H1 (cell line): Measurements from ENCODE around the gene SLC25A34. TPM values are rescaled to one million over a fixed set of nuclear protein-coding genes. Genes with fewer than 3 reads are reported as not detected.

Experiments
- CTCF ChIA-PET: fragments of 300-600 bp; sonication (Branson Sonifier 250); formaldehyde crosslinking; loops from one replicate; lab custom pipeline; 2021; ENCODE audit not compliant: partially characterized antibody; lab: Charles Lee
- POLR2A ChIA-PET: fragments of 300-600 bp; sonication (Branson Sonifier 250); formaldehyde crosslinking; loops from one replicate; lab custom pipeline; 2021; ENCODE audit warnings: inconsistent platforms; ENCODE audit not compliant: partially characterized antibody; lab: Charles Lee
- DNase-seq, 2 experiments: peaks; one replicate each; pipeline versions ENCODE4 v3.0.0 to v3.0.0-alpha.2; 2010 to 2022; ENCODE audit warnings: low spot score in 2 of 2, low read depth in 1 of 2, mixed read lengths in 1 of 2
- FAIRE-seq: peaks from 2 replicates; lab custom pipeline; 2011; peaks lifted over from hg19 to GRCh38; lab: Jason Lieb, UNC
- H2AFZ ChIP-seq: 2 replicates; pipeline ENCODE4 v1.8.1; 2012; ENCODE audit warnings: low read length, inconsistent platforms
- H2AK5ac ChIP-seq: 2 replicates; pipeline ENCODE4 v1.6.1; 2013; ENCODE audit warnings: low read depth, low read length
- H2BK120ac ChIP-seq: replicated peaks from 2 replicates; pipeline ENCODE3; 2013; ENCODE audit warnings: low read depth, low read length, inconsistent platforms
- H2BK12ac ChIP-seq: 2 replicates; pipeline ENCODE4 v1.6.1; 2013; ENCODE audit warnings: low read depth, low read length
- H2BK15ac ChIP-seq: 2 replicates; pipeline ENCODE4 v1.6.1; 2013; ENCODE audit warnings: low read length
- H2BK20ac ChIP-seq: 2 replicates; pipeline ENCODE4 v1.6.1; 2013; ENCODE audit warnings: low read length
- H2BK5ac ChIP-seq: 2 replicates; pipeline ENCODE4 v1.6.1; 2013; ENCODE audit warnings: low read depth, low read length
- H3K14ac ChIP-seq: 2 replicates; pipeline ENCODE4 v1.6.1; 2013; ENCODE audit warnings: inconsistent platforms; ENCODE audit not compliant: insufficient read length
- H3K18ac ChIP-seq: 2 replicates; pipeline ENCODE4 v1.6.1; 2013; ENCODE audit warnings: low read length; ENCODE audit errors: extremely low read depth
- H3K23ac ChIP-seq: 2 replicates; pipeline ENCODE4 v1.6.1; 2013; ENCODE audit warnings: inconsistent platforms; ENCODE audit not compliant: insufficient read length
- H3K23me2 ChIP-seq: 2 replicates; pipeline ENCODE4 v1.6.1; 2013; ENCODE audit warnings: low read depth, low read length
- H3K27ac ChIP-seq: 2 replicates; pipeline ENCODE4 v1.6.1; 2011; ENCODE audit warnings: low read depth, low read length, inconsistent platforms
- H3K27me3 ChIP-seq, 4 experiments: replicated peaks in 1 of 4; 1 replicate in 1 of 4; 2 replicates in 3 of 4; pipeline versions ENCODE4 v1.6.1 to v1.8.1; 2011 to 2013; ENCODE audit warnings: low read length in 3 of 4, mild to moderate bottlenecking in 3 of 4, inconsistent platforms in 2 of 4, mixed read lengths in 2 of 4, moderate library complexity in 1 of 4; ENCODE audit not compliant: control insufficient read depth in 3 of 4, insufficient read depth in 3 of 4; ENCODE audit errors: extremely low read depth in 1 of 4
- H3K36me3 ChIP-seq, 4 experiments: 2 replicates each; pipeline versions ENCODE4 v1.6.1 to v1.8.1; 2011 to 2013; ENCODE audit warnings: mild to moderate bottlenecking in 4 of 4, low read length in 3 of 4, moderate library complexity in 2 of 4, control low read depth in 1 of 4, inconsistent platforms in 1 of 4; ENCODE audit not compliant: insufficient read depth in 4 of 4, control insufficient read depth in 2 of 4
- H3K4ac ChIP-seq: replicated peaks from 2 replicates; pipeline ENCODE3; 2013; ENCODE audit warnings: low read length, low read depth, mixed read lengths, inconsistent platforms; ENCODE audit not compliant: insufficient read length
- H3K4me1 ChIP-seq, 4 experiments: replicated peaks in 1 of 4; 1 replicate in 1 of 4; 2 replicates in 3 of 4; pipeline versions ENCODE4 v1.6.1 to v1.8.1; 2011 to 2013; ENCODE audit warnings: low read length in 3 of 4, inconsistent platforms in 2 of 4, mixed read lengths in 1 of 4; ENCODE audit not compliant: insufficient read depth in 4 of 4, control insufficient read depth in 3 of 4
- H3K4me2 ChIP-seq, 2 experiments: 2 replicates each; pipeline versions ENCODE4 v1.6.1 to v1.8.1; 2011 to 2013; ENCODE audit warnings: low read depth in 2 of 2, low read length in 2 of 2, control low read depth in 1 of 2, inconsistent platforms in 1 of 2, mild to moderate bottlenecking in 1 of 2; ENCODE audit not compliant: insufficient read depth in 1 of 2
- H3K4me3 ChIP-seq, 4 experiments: fragments of 200-600, 300-600 bp in 1 of 4; sonication (generic), shearing (Covaris generic), sonication (Bioruptor Twin) in 1 of 4; 2 replicates each; pipeline versions ENCODE4 v1.5.1 to v1.8.1; 2011 to 2016; ENCODE audit warnings: low read length in 4 of 4, low read depth in 3 of 4, control low read depth in 2 of 4, inconsistent platforms in 2 of 4, mild to moderate bottlenecking in 2 of 4, mixed read lengths in 1 of 4, moderate library complexity in 1 of 4; ENCODE audit not compliant: insufficient read depth in 2 of 4; ENCODE audit errors: extremely low read depth in 1 of 4
- H3K56ac ChIP-seq: replicated peaks from 2 replicates; pipeline ENCODE3; 2013; ENCODE audit warnings: low read depth, mild to moderate bottlenecking, mixed read lengths, low read length, inconsistent platforms; ENCODE audit not compliant: insufficient read length
- H3K79me1 ChIP-seq: 2 replicates; pipeline ENCODE4 v1.6.1; 2013; ENCODE audit warnings: low read depth, low read length, control low read depth
- H3K79me2 ChIP-seq, 2 experiments: 2 replicates each; pipeline versions ENCODE4 v1.6.1 to v1.8.1; 2012 to 2013; ENCODE audit warnings: low read length in 2 of 2, mild to moderate bottlenecking in 2 of 2, inconsistent platforms in 1 of 2; ENCODE audit not compliant: insufficient read depth in 2 of 2, control insufficient read depth in 1 of 2
- H3K9ac ChIP-seq, 4 experiments: replicated peaks in 1 of 4; 1 replicate in 1 of 4; 2 replicates in 3 of 4; pipeline versions ENCODE4 v1.6.1 to v1.8.1; 2011 to 2013; ENCODE audit warnings: low read depth in 3 of 4, low read length in 3 of 4, control low read depth in 2 of 4, mild to moderate bottlenecking in 2 of 4, moderate library complexity in 2 of 4, inconsistent platforms in 1 of 4; ENCODE audit errors: extremely low read depth in 1 of 4
- H3K9me3 ChIP-seq, 2 experiments: 2 replicates each; pipeline versions ENCODE4 v1.6.1 to v1.8.1; 2012 to 2013; ENCODE audit warnings: mild to moderate bottlenecking in 2 of 2, moderate library complexity in 2 of 2, control low read depth in 1 of 2, inconsistent platforms in 1 of 2, low read depth in 1 of 2, low read length in 1 of 2, mixed read lengths in 1 of 2; ENCODE audit not compliant: insufficient read depth in 2 of 2
- H4K20me1 ChIP-seq, 2 experiments: replicated peaks in 1 of 2; 2 replicates each; pipeline versions ENCODE3 to v1.8.1; 2011 to 2013; ENCODE audit warnings: inconsistent platforms in 2 of 2, low read length in 2 of 2, mild to moderate bottlenecking in 1 of 2; ENCODE audit not compliant: insufficient read depth in 2 of 2, control insufficient read depth in 1 of 2
- H4K5ac ChIP-seq: 2 replicates; pipeline ENCODE4 v1.6.1; 2013; ENCODE audit warnings: low read length, low read depth, mixed read lengths, inconsistent platforms; ENCODE audit not compliant: insufficient read length
- H4K8ac ChIP-seq: 2 replicates; pipeline ENCODE4 v1.8.0; 2013; ENCODE audit warnings: mild to moderate bottlenecking, moderate library complexity, low read length, inconsistent platforms; ENCODE audit not compliant: insufficient read depth; ENCODE audit errors: extremely low read depth
- H4K91ac ChIP-seq: replicated peaks from 2 replicates; pipeline ENCODE3; 2013; ENCODE audit warnings: low read length, mixed read lengths, inconsistent platforms; ENCODE audit not compliant: insufficient read length
- BRCA1 ChIP-seq: IDR thresholded peaks from 2 replicates; pipeline ENCODE4 v1.6.1; 2012; ENCODE audit warnings: low read depth, low read length, improper control_type of control experiment
- CHD2 ChIP-seq: IDR thresholded peaks from 2 replicates; pipeline ENCODE4 v1.6.1; 2012; ENCODE audit warnings: low read length, improper control_type of control experiment
- JUN ChIP-seq: IDR thresholded peaks from 2 replicates; pipeline ENCODE4 v1.6.1; 2011; ENCODE audit warnings: low read depth, mild to moderate bottlenecking, improper control_type of control experiment, low read length
- JUND ChIP-seq: IDR thresholded peaks from 2 replicates; pipeline ENCODE4 v1.6.1; 2011; ENCODE audit warnings: mild to moderate bottlenecking, improper control_type of control experiment, low read length
- KDM1A ChIP-seq: fragments of 200-600, 300-600 bp; sonication (generic); IDR thresholded peaks from 2 replicates; pipeline ENCODE4 v1.7.1; 2016; ENCODE audit warnings: mild to moderate bottlenecking, low read length, borderline replicate concordance
- KDM4A ChIP-seq: IDR thresholded peaks from one replicate; pipeline ENCODE4 v1.7.1; 2012; ENCODE audit warnings: low read depth, mild to moderate bottlenecking, moderate library complexity, low read length, inconsistent platforms; ENCODE audit not compliant: severe bottlenecking
- MAX ChIP-seq: IDR thresholded peaks from 2 replicates; pipeline ENCODE4 v1.6.1; 2012; ENCODE audit warnings: inconsistent platforms
- NRF1 ChIP-seq: IDR thresholded peaks from 2 replicates; pipeline ENCODE4 v1.6.1; 2011; ENCODE audit warnings: mild to moderate bottlenecking, low read depth, low read length, improper control_type of control experiment
- PHF8 ChIP-seq: fragments of 200-600 bp; sonication (generic); conservative IDR thresholded peaks from 2 replicates; pipeline ENCODE4 v1.7.1; 2012; ENCODE audit warnings: low read depth, mild to moderate bottlenecking, inconsistent platforms, low read length, moderate library complexity
- POU5F1 ChIP-seq: IDR thresholded peaks from 2 replicates; pipeline ENCODE4 v1.6.1; 2011; ENCODE audit warnings: low read depth, mild to moderate bottlenecking, low read length, moderate library complexity
- RBBP5 ChIP-seq: IDR thresholded peaks from 2 replicates; pipeline ENCODE4 v1.7.1; 2012; ENCODE audit warnings: low read depth, mild to moderate bottlenecking, inconsistent platforms, low read length, moderate library complexity, borderline replicate concordance
- SUZ12 ChIP-seq: fragments of 200-600 bp; sonication (generic); IDR thresholded peaks from 2 replicates; pipeline ENCODE4 v1.6.1; 2012; ENCODE audit warnings: mild to moderate bottlenecking, inconsistent platforms, low read length, moderate library complexity, mixed read lengths
- YY1 ChIP-seq: IDR thresholded peaks from 2 replicates; pipeline ENCODE4 v1.6.1; 2011; ENCODE audit warnings: low read depth, mild to moderate bottlenecking, low read length
- WGBS, 2 experiments: shearing (Covaris generic) in 1 of 2; methylation state at CpG; one replicate each; pipeline versions ENCODE4 v1.1.6 to v1.1.7; 2013 to 2015; ENCODE audit warnings: low lambda C conversion rate in 2 of 2, mixed read lengths in 2 of 2, inconsistent platforms in 1 of 2, low coverage in 1 of 2, missing lambda C conversion rate in 1 of 2; ENCODE audit not compliant: insufficient replicate concordance in 2 of 2, insufficient coverage in 1 of 2, insufficient read length in 1 of 2; ENCODE audit errors: extremely low coverage in 1 of 2, missing lambda C conversion rate in 1 of 2; 5-methylcytosine and 5-hydroxymethylcytosine counted together
- polyA plus RNA-seq, 7 experiments: library from polyadenylated mRNA; depleted of rRNA in 3 of 7; stranded (reverse) in 5 of 7; unstranded in 2 of 7; fragments of >200 nt in 5 of 7; fragments of 200-250 nt in 2 of 7; gene quantifications; 1 replicate in 5 of 7; 2 replicates in 1 of 7; 4 replicates in 1 of 7; pipeline versions ENCODE4 v1.2.1 to v1.2.3, GENCODE V29; 2011 to 2013; ENCODE audit warnings: missing spikeins in 2 of 7, mixed read lengths in 2 of 7
- total RNA-seq: library from RNA; stranded (reverse); fragmentation: NEBNext Ultra II Directional; extraction: Animal tissue kit (Norgen Biotek cat#: 25700); gene quantifications from 2 replicates; pipeline ENCODE4 v1.2.1, GENCODE V29; 2021

SLC25A34 gene
- total and polyA plus RNA-seq, 2 of the 8 experiments (the other 6 are each of a cell fraction or from before 2014, with no cell fraction given): 0.48 to 0.62 TPM

- H3K4me3 ChIP-seq: no peak overlapping the region
- no peaks in the 10 kb centered on the region for H3K9me3 ChIP-seq
- H3K9ac ChIP-seq: no peak overlapping the region
- no peaks in the 10 kb centered on the region for H3K27me3 ChIP-seq
- no peak overlapping the region for H3K23ac ChIP-seq
- H2BK120ac ChIP-seq: no peak overlapping the region
- H3K56ac ChIP-seq: no peak overlapping the region
- 0 out of 4 replicates have a peak, but pooled peaks cover 0 to 3% of the 10 kb centered on the region in 2 experiments for H3K79me2 ChIP-seq
- ChIA-PET POLR2A (interaction anchor here (1.7 kb wide), 1 partner anchor 12 kb away, joined by 5 read pairs; no protein-coding TSS in a partner anchor), CTCF (interaction anchor here (1.6 to 2.0 kb wide), 3 partner anchors 9 to 32 kb away, joined by 4 to 9 read pairs (median 6); partner anchors contain the start of gene TMEM82)
- no peaks in the 10 kb centered on the region for H3K23me2 ChIP-seq
- no peak overlapping the region for H2AFZ ChIP-seq
- H3K4me1 ChIP-seq: no peaks in the 10 kb centered on the region
- peaks cover 4% of the 10 kb centered on the region for H3K79me1 ChIP-seq
- no peak overlapping the region for H3K4ac ChIP-seq
- no peak overlapping the region for H4K5ac ChIP-seq
- no peak for FAIRE-seq
- H2AK5ac ChIP-seq: no peak overlapping the region
- no peak overlapping the region for H2BK12ac ChIP-seq
- no peak overlapping the region for H3K4me2 ChIP-seq
- TF ChIP-seq JUN (no peak), JUND (no peak), POU5F1 (no peak), BRCA1 (no peak), NRF1 (no peak), MAX (no peak), KDM4A (no peak), SUZ12 (no peak), YY1 (no peak), CHD2 (no peak), RBBP5 (no peak), PHF8 (no peak), KDM1A (no peak)
- H2BK20ac ChIP-seq: no peak overlapping the region
- H2BK5ac ChIP-seq: no peak overlapping the region
- DNase-seq: no peak
- H3K14ac ChIP-seq: no peak overlapping the region
- H3K18ac ChIP-seq: no peak overlapping the region
- no peak overlapping the region for H2BK15ac ChIP-seq
- peaks cover 3 to 6% of the 10 kb centered on the region in 2 experiments for H4K20me1 ChIP-seq
- H3K27ac ChIP-seq: no peak overlapping the region
- 95% methylated on average over 4 of the region's 4 CpGs; no CpG with 5 or more reads in 1 of the 2 experiments for WGBS, 2 experiments
- no peak overlapping the region for H4K91ac ChIP-seq
- H3K36me3 ChIP-seq: no peaks in the 10 kb centered on the region
- H4K8ac ChIP-seq: no peak overlapping the region
These were observed 26.8 kb upstream of the SLC25A34 start for GRCh38 chr1:15709226-15709625.
